ENCODE data around the gene COPG1. TPM values are rescaled to one million over a fixed set of nuclear protein-coding genes. Genes with fewer than 3 reads are reported as not detected.

The COPG1 gene
- total RNA-seq, 4 donors from 2014 or later, result 55.6 to 89.1 (median 70.4) TPM

DNA sequence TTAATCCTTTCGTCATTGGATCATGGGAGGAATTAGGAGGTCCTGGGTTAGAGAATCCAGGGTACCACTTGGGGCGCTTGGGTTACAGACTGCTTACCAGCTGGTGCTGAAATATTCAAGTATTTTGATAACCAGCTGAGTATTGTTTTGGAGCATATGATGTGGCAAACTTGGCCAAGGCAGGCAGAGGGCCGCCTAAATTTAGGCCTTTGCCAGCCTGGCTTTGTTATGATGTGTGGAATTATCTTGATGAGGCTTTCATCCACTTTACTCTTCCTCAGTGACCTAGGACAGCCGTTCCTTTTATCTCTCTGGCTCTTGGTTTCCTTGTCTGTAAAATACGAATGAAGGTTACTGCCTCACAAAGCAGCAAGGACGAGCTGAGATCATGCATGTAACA is 6.9 kb downstream of the COPG1 start:
- Histone ChIP-seq H3K27ac (replicated peaks in 1 of 4) (no peak overlapping the region), H3K4me3 (no peak overlapping the region), H3K36me3 (peaks cover 86 to 100% (median 97%) of the 10 kb centered on the region in 4 donors), H3K27me3 (no peaks in the 10 kb centered on the region), H3K9me3 (no peaks in the 10 kb centered on the region), H3K4me1 (peaks cover 0 to 16% (median 9%) of the 10 kb centered on the region in 4 donors)
- WGBS, result 89% methylated on average over 6 of the region's 6 CpGs
- intact Hi-C loops (cut with DNase I), result no loop called here
- DNase-seq (ENCODE audit: extremely low spot score), result no peak
- TF ChIP-seq EP300 (IDR thresholded peaks at IDR 0.05), result no peak
- no peak for TF ChIP-seq POLR2A (IDR thresholded peaks at IDR 0.05; ENCODE audit: low read depth)
- no peak for TF ChIP-seq POLR2AphosphoS5 (IDR thresholded peaks at IDR 0.05)
- TF ChIP-seq, protein P1, sequence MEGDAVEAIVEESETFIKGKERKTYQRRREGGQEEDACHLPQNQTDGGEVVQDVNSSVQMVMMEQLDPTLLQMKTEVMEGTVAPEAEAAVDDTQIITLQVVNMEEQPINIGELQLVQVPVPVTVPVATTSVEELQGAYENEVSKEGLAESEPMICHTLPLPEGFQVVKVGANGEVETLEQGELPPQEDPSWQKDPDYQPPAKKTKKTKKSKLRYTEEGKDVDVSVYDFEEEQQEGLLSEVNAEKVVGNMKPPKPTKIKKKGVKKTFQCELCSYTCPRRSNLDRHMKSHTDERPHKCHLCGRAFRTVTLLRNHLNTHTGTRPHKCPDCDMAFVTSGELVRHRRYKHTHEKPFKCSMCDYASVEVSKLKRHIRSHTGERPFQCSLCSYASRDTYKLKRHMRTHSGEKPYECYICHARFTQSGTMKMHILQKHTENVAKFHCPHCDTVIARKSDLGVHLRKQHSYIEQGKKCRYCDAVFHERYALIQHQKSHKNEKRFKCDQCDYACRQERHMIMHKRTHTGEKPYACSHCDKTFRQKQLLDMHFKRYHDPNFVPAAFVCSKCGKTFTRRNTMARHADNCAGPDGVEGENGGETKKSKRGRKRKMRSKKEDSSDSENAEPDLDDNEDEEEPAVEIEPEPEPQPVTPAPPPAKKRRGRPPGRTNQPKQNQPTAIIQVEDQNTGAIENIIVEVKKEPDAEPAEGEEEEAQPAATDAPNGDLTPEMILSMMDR (IDR thresholded peaks at IDR 0.05), result no peak

DNA sequence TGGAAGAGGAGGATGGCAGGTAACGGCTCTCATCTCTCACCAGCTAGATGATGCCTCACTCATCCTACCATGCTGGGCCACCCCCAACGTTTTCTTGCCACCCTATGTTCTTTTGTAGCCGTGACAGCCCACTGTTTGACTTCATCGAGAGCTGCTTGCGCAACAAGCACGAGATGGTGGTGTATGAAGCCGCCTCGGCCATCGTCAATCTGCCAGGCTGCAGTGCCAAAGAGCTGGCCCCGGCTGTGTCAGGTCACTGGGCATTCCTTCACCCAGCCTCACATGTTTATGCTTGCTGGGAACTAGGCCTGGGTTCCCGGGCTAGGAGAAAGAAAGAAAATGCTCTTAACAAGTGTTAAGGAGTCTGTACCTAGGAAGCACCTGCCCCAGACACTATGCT is 8.2 kb downstream of the COPG1 start:
- peaks cover 91 to 100% (median 98%) of the 10 kb centered on the region in 4 donors for H3K36me3 ChIP-seq
- intact Hi-C loops (cut with DNase I), result no loop called here

DNA sequence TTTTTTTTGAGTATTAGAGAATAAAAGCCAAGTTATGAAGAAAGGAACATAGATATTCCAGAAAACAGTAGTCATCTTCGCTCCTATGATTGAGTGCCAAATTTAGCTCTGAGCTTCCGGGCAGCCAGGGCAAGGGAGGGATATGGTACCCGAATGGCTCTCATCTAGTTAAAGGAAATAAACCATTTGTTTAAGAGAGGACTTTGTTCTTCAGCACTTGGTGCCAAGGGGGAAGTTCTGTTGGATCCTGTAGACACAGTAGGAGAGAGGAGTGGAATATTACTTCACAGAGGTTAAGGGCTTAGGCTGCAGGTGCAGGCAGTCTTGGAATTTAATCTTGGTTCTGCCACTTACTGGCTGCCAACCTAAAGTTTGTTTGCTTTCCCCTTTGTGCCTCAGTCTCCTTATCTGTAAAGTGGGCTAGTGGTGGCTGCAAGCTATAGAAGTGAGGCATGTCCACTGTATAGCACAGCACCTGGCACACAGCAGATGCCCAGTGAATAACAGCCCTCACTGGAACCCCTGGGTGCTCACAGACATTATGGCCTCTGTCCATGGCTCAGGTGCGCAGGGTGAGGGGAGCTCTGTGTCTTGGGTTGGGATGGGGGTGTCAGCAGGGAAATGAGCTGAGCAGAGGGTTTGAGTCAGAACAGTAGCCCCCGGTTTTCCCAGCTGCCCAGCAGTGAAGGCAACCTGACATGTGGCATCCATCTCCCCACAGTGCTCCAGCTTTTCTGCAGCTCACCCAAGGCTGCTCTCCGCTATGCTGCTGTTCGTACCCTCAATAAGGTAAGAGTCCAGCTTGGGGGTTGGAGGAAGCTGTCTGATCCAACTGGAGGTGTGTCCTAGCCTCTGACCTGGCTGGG is 10.4 kb downstream of the COPG1 start:
- TF ChIP-seq, protein P1 (IDR thresholded peaks at IDR 0.05), result no peak
- TF ChIP-seq EP300 (IDR thresholded peaks at IDR 0.05), result no peak
- no peak for TF ChIP-seq POLR2A (IDR thresholded peaks at IDR 0.05; ENCODE audit: low read depth)
- no peak for TF ChIP-seq POLR2AphosphoS5 (IDR thresholded peaks at IDR 0.05)
- Histone ChIP-seq H3K27ac (replicated peaks in 1 of 4) (no peak overlapping the region), H3K4me1 (no peaks in the 10 kb centered on the region), H3K9me3 (no peaks in the 10 kb centered on the region), H3K4me3 (no peak overlapping the region), H3K27me3 (no peaks in the 10 kb centered on the region), H3K36me3 (peaks cover 90 to 100% (median 99%) of the 10 kb centered on the region in 4 donors)
- intact Hi-C loops (cut with DNase I), result no loop called here
- DNase-seq (ENCODE audit: extremely low spot score), result no peak
- 83% methylated on average over 5 of the region's 7 CpGs for WGBS

More for the DNA sequence above, 8.2 kb downstream of the COPG1 start:
- DNase-seq (ENCODE audit: extremely low spot score), result no peak
- Histone ChIP-seq H3K27ac (replicated peaks in 1 of 4) (no peak overlapping the region), H3K4me3 (no peak overlapping the region), H3K27me3 (no peaks in the 10 kb centered on the region), H3K9me3 (no peaks in the 10 kb centered on the region), H3K4me1 (peaks cover 0 to 3% (median under 1%) of the 10 kb centered on the region in 4 donors)
- 95% methylated on average over 11 of the region's 11 CpGs for WGBS
- TF ChIP-seq EP300 (IDR thresholded peaks at IDR 0.05) (no peak), POLR2A (IDR thresholded peaks at IDR 0.05; ENCODE audit: low read depth) (no peak), POLR2AphosphoS5 (IDR thresholded peaks at IDR 0.05) (no peak)
- TF ChIP-seq, protein P1 (IDR thresholded peaks at IDR 0.05), result no peak

DNA sequence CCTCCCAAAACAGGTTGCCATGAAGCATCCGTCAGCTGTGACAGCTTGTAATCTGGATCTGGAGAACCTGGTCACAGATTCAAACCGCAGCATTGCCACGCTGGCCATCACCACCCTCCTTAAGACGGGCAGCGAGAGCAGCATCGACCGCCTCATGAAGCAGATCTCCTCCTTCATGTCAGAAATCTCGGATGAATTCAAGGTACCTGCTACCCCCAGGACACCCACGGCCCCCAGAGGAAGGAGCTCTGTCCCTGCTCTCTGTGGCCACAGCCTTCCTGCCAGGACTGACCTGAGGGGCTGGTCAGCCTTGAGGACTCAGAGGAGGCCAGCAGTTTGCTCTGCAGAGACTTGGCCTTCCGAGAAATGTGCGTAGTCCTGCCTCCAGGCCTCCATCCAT is 11.2 kb downstream of the COPG1 start:
- TF ChIP-seq POLR2A (IDR thresholded peaks at IDR 0.05; ENCODE audit: low read depth) (no peak), POLR2AphosphoS5 (IDR thresholded peaks at IDR 0.05) (no peak), EP300 (IDR thresholded peaks at IDR 0.05) (no peak)
- TF ChIP-seq, protein P1 (IDR thresholded peaks at IDR 0.05), result no peak
- WGBS, result 91% methylated on average over 9 of the region's 11 CpGs
- Histone ChIP-seq H3K4me3 (no peak overlapping the region), H3K36me3 (peaks cover 90 to 100% (median 99%) of the 10 kb centered on the region in 4 donors), H3K9me3 (no peaks in the 10 kb centered on the region), H3K27me3 (no peaks in the 10 kb centered on the region), H3K27ac (replicated peaks in 1 of 4) (no peak overlapping the region), H3K4me1 (no peaks in the 10 kb centered on the region)
- intact Hi-C loops (cut with DNase I), result no loop called here
- DNase-seq (ENCODE audit: extremely low spot score), result no peak
